Measurements from ENCODE around the gene IGF1R.
"Not testable (repeated sequence)": the region's sequence is repeated elsewhere in the genome, so short reads cannot be mapped to it uniquely, and the experiment has no call there.

The IGF1R gene

GRCh38 chr15:98647774-98648653 is at the start of gene IGF1R:
Gene IGF1R (plus strand): TSS chr15:98648539. CDS start chr15:98649582, 1,043 bp downstream.
- peak in 1 of 2 experiments; percentile 39 for DNase-seq

- DNase-seq, result no peak
These were observed 48.2 kb upstream of the IGF1R start for GRCh38 chr15:98599909-98600691.

- DNase-seq, result no peak
These were observed 43.4 kb upstream of the IGF1R start for GRCh38 chr15:98604983-98605382.

- no peak for DNase-seq
These were observed 39.0 kb upstream of the IGF1R start for GRCh38 chr15:98609144-98609852.

GRCh38 chr15:98610991-98611390 is 37.3 kb upstream of the IGF1R start:
- DNase-seq, result no peak

- DNase-seq, result no peak
These were observed 36.5 kb upstream of the IGF1R start for GRCh38 chr15:98611808-98612207.

GRCh38 chr15:98612490-98613110 is 35.7 kb upstream of the IGF1R start:
- no peak for DNase-seq

GRCh38 chr15:98614681-98615080 is 33.7 kb upstream of the IGF1R start:
- no peak for DNase-seq

- DNase-seq, result no peak
These were observed 31.9 kb upstream of the IGF1R start for GRCh38 chr15:98616397-98616796.

GRCh38 chr15:98617328-98617980 is 30.9 kb upstream of the IGF1R start:
- DNase-seq, result no peak

GRCh38 chr15:98618576-98618975 is 29.8 kb upstream of the IGF1R start:
- not testable (repeated sequence) for DNase-seq

GRCh38 chr15:98620020-98620419 is 28.3 kb upstream of the IGF1R start:
- DNase-seq, result no peak

GRCh38 chr15:98621021-98621420 is 27.3 kb upstream of the IGF1R start:
- no peak for DNase-seq

GRCh38 chr15:98625614-98626013 is 22.7 kb upstream of the IGF1R start:
- DNase-seq, result no peak

GRCh38 chr15:98626153-98626552 is 22.2 kb upstream of the IGF1R start:
- DNase-seq, result no peak

- no peak for DNase-seq
These were observed 20.1 kb upstream of the IGF1R start for GRCh38 chr15:98628216-98628615.

GRCh38 chr15:98635848-98636247 is 12.5 kb upstream of the IGF1R start:
- DNase-seq, result no peak

GRCh38 chr15:98643115-98643514 is 5.2 kb upstream of the IGF1R start:
- DNase-seq, result no peak

GRCh38 chr15:98646546-98647025 is 1.8 kb upstream of the IGF1R start:
- DNase-seq, result no peak

GRCh38 chr15:98647026-98647773 is 1.1 kb upstream of the IGF1R start:
- no peak for DNase-seq
